Fibroblast of lung (primary cell): ENCODE results near the gene RPS23. TPM values are rescaled to one million over a fixed set of nuclear protein-coding genes. Genes with fewer than 3 reads are reported as not detected.
"Not testable (repeated sequence)": the region's sequence is repeated elsewhere in the genome, so short reads cannot be mapped to it uniquely, and the experiment has no call there.

Experiments
- DNase-seq, 2 donors: peaks; one replicate each; pipeline versions ENCODE4 v3.0.0 to v3.0.0-alpha.2; 2010; ENCODE audit warnings: low read depth in 2 of 2
- H2AFZ ChIP-seq: 2 replicates; pipeline ENCODE4 v1.5.1; 2012; ENCODE audit warnings: low read length, control low read depth, inconsistent platforms
- H3K27ac ChIP-seq: 2 replicates; pipeline ENCODE4 v1.5.1; 2011; ENCODE audit warnings: low read length, control low read depth; ENCODE audit not compliant: insufficient read depth
- H3K27me3 ChIP-seq: 2 replicates; pipeline ENCODE4 v1.5.1; 2011; ENCODE audit warnings: mild to moderate bottlenecking, low read length; ENCODE audit not compliant: control insufficient read depth, insufficient read depth
- H3K36me3 ChIP-seq: 2 replicates; pipeline ENCODE4 v1.5.1; 2011; ENCODE audit warnings: low read length; ENCODE audit not compliant: control insufficient read depth, insufficient read depth
- H3K4me1 ChIP-seq: 2 replicates; pipeline ENCODE4 v1.5.1; 2011; ENCODE audit warnings: low read length; ENCODE audit not compliant: control insufficient read depth, insufficient read depth; ENCODE audit errors: extremely low read depth
- H3K4me2 ChIP-seq: 2 replicates; pipeline ENCODE4 v1.5.1; 2011; ENCODE audit warnings: low read length, control low read depth; ENCODE audit not compliant: insufficient read depth; ENCODE audit errors: extremely low read depth
- H3K4me3 ChIP-seq, 4 experiments: fragments of 200-600 bp in 1 of 4; sonication (generic) in 1 of 4; replicated peaks in 1 of 4; 2 replicates each; pipeline ENCODE4 v1.5.1; 2011 to 2016; ENCODE audit warnings: low read length in 4 of 4, low read depth in 3 of 4, mild to moderate bottlenecking in 3 of 4, control low read depth in 2 of 4, inconsistent platforms in 1 of 4, mixed read lengths in 1 of 4; ENCODE audit not compliant: insufficient read depth in 1 of 4; ENCODE audit errors: control extremely low read depth in 1 of 4
- H3K79me2 ChIP-seq: 2 replicates; pipeline ENCODE4 v1.5.1; 2012; ENCODE audit warnings: mild to moderate bottlenecking, low read length, inconsistent platforms; ENCODE audit not compliant: control insufficient read depth, insufficient read depth
- H3K9ac ChIP-seq: 2 replicates; pipeline ENCODE4 v1.5.1; 2011; ENCODE audit warnings: mild to moderate bottlenecking, low read length, control low read depth; ENCODE audit not compliant: insufficient read depth
- H3K9me3 ChIP-seq: 2 replicates; pipeline ENCODE4 v1.5.1; 2012; ENCODE audit warnings: low read depth, low read length; ENCODE audit not compliant: control insufficient read depth, insufficient read depth
- H4K20me1 ChIP-seq: 2 replicates; pipeline ENCODE4 v1.5.1; 2011; ENCODE audit warnings: low read length; ENCODE audit not compliant: control insufficient read depth, insufficient read depth; ENCODE audit errors: extremely low read depth
- EZH2 ChIP-seq: IDR thresholded peaks from 2 replicates; pipeline ENCODE4 v1.5.1; 2012; ENCODE audit warnings: low read length, control low read depth, mild to moderate bottlenecking; ENCODE audit errors: missing control alignments
- polyA plus RNA-seq, 2 donors: library from polyadenylated mRNA; depleted of rRNA in 1 of 2; stranded (reverse) in 1 of 2; unstranded in 1 of 2; fragments of >200 nt; gene quantifications; 2 replicates each; pipeline ENCODE4 v1.2.1, GENCODE V29; 2011 to 2012; ENCODE audit warnings: missing spikeins in 1 of 2
- total RNA-seq: library from RNA; depleted of rRNA; stranded (reverse); fragments of >200 nt; gene quantifications from 2 replicates; pipeline ENCODE4 v1.2.1, GENCODE V29; 2014
- TF ChIP-seq, protein P1 (sequence below), 2 donors: IDR thresholded peaks in 1 of 2; conservative IDR thresholded peaks in 1 of 2; 1 replicate in 1 of 2; 2 replicates in 1 of 2; pipeline ENCODE4 v1.5.1; 2011 to 2012; ENCODE audit warnings: low read length in 2 of 2, control low read depth in 1 of 2, inconsistent platforms in 1 of 2, low read depth in 1 of 2, mild to moderate bottlenecking in 1 of 2

The RPS23 gene
- total and polyA plus RNA-seq, 2 donors (not counting 1 experiment from before 2014, with no cell fraction given): 2,712 to 7,387 TPM

DNA sequence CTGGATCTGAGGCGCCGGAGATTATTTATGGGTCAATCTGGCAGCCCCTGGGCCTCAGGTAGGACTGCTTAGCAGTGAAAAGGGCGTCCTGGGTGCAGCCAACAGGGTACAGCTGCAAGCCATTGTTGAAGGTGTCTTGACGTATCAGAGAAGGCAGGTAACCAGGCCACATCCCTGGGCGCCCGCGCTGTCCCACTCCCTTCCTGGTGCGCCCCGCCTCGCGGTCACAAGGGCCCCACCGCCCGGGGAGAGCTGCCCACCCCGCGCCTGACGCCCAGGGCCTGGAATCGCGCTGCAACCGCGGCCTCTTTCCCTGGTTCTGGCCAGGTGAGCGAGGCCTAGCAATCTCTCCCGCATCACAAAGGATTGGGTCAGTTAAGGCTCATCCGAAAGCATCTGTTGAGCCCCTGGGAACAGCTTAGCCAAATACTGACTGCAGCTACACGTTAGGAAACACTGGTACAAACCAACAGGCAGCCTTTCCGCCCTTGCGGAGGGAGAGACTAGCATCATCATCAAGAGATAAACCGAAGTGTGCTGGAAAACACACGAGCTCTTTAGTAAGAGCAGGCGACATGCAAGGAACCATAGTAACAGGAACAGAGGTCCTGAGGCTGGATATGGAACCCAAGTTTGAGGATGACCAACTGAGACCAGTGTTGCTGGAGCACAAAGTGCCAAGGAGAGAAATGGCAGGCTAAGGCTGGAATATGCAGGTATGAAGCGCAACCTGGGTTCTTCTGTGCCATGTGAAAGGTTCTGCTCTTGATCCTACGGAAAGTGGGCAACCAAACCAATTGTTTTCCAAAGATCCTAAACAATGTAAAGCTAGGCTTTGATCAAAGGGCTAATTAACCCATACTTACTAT is 3.6 kb downstream of the RPS23 start:
- DNase-seq: peak in 1 of 2 donors; percentile 7
- peaks cover 13% of the 10 kb centered on the region for H3K36me3 ChIP-seq
- no peaks in the 10 kb centered on the region for H3K4me1 ChIP-seq
- no peak overlapping the region for H3K4me3 ChIP-seq
- H2AFZ ChIP-seq: no peak overlapping the region
- TF ChIP-seq EZH2: no peak
- TF ChIP-seq, protein P1, sequence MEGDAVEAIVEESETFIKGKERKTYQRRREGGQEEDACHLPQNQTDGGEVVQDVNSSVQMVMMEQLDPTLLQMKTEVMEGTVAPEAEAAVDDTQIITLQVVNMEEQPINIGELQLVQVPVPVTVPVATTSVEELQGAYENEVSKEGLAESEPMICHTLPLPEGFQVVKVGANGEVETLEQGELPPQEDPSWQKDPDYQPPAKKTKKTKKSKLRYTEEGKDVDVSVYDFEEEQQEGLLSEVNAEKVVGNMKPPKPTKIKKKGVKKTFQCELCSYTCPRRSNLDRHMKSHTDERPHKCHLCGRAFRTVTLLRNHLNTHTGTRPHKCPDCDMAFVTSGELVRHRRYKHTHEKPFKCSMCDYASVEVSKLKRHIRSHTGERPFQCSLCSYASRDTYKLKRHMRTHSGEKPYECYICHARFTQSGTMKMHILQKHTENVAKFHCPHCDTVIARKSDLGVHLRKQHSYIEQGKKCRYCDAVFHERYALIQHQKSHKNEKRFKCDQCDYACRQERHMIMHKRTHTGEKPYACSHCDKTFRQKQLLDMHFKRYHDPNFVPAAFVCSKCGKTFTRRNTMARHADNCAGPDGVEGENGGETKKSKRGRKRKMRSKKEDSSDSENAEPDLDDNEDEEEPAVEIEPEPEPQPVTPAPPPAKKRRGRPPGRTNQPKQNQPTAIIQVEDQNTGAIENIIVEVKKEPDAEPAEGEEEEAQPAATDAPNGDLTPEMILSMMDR (conservative IDR thresholded peaks at IDR 0.05 in 1 of 2, IDR thresholded peaks at IDR 0.05 in 1 of 2; ENCODE audit: low read depth in 1 of 2, low read length in 2 of 2): no peak
- no peaks in the 10 kb centered on the region for H4K20me1 ChIP-seq
- H3K79me2 ChIP-seq: peaks cover 20% of the 10 kb centered on the region
- H3K9ac ChIP-seq: no peak overlapping the region
- no peak overlapping the region for H3K4me2 ChIP-seq
- H3K27me3 ChIP-seq: no peaks in the 10 kb centered on the region
- no peak overlapping the region for H3K27ac ChIP-seq
- no peaks in the 10 kb centered on the region for H3K9me3 ChIP-seq

DNA sequence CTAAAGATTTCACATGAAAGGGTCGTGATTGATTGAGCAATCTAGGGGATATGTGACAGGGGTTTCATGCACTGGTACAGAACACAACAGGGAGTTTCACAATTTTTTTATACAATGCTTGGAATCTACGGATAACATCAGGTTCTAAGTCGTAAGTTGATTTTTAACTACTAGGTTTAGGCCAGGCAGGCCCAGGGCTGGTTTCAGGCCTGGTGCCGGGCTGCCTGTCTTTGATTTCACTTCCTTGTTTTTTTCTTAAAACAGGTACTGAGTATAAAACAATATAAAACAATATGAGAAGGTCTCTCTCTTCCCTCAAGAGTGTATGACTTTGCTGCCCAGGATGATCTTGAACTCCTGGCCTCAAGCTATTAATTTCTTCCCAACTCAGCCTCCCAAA is 4.7 kb downstream of the RPS23 start:
- H3K9ac ChIP-seq, H3K4me1 ChIP-seq, H4K20me1 ChIP-seq, DNase-seq, H2AFZ ChIP-seq, H3K4me2 ChIP-seq, H3K27ac ChIP-seq, H3K4me3 ChIP-seq, H3K9me3 ChIP-seq, H3K27me3 ChIP-seq: not testable (repeated sequence)
- Histone ChIP-seq H3K79me2 (peaks cover 20% of the 10 kb centered on the region), H3K36me3 (peaks cover 13% of the 10 kb centered on the region)

DNA sequence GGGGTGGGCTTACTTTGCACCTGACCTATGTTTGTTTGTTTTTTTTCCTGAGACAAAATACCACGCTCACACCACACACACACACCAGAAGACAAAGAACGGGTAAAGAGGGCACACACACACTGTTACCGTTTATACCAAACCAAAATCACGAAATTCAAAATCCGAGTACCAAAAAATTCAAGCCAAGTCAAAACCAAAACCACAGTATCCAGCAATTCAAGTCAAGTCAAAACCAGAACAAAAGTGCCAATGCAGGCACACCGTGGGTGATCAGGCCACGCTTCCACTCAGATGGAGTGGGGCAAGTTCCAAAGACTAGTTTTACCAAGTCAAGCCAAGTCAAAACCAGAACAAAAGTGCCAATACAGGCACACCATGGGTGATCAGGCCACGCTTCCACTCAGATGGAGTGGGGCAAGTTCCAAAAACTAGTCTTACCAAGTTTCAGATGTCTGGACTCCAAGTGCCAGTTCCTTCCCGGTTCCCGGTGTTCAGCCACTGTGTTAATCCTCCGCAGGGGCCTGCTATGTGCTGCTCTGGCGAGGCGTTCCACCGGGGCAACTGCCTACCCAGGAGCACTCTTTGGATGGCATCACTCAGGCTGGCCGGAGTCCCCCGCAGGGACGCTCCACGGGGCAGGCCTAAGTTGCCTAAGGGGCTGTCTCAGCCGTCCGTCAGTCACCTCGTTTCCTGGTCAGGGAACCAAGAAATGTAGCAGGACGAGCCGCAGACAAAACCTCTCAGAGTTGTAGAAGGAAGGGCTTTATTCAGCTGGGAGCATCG is 5.4 kb downstream of the RPS23 start:
- not testable (repeated sequence) for H3K27me3 ChIP-seq, H3K9ac ChIP-seq, H3K27ac ChIP-seq, H3K9me3 ChIP-seq, DNase-seq, H3K4me2 ChIP-seq, H3K4me3 ChIP-seq, H3K4me1 ChIP-seq, H2AFZ ChIP-seq, H4K20me1 ChIP-seq
- peaks cover 16% of the 10 kb centered on the region for H3K79me2 ChIP-seq
- peaks cover 13% of the 10 kb centered on the region for H3K36me3 ChIP-seq

DNA sequence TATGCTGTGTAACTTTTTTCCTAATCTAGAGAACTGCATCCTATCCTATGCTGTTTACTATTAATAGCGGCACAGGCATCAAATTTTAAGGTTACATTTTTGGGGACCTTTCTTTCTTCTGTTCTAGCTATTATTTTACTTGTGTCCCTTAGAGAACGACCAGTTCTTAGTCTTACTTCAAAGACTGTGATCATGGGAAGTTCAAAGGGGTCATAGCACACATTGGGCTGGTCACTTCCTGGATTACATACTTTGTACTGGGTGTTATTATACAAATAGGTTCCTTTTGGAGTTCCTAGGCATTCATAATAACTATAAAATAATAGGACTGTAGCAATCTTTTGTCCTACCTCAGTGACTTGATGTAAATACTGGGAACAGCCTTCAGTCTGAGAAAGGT is 8.8 kb downstream of the RPS23 start:
- H3K9me3 ChIP-seq, H3K36me3 ChIP-seq, H3K4me3 ChIP-seq, H3K27ac ChIP-seq, H3K4me1 ChIP-seq, H3K27me3 ChIP-seq, H3K79me2 ChIP-seq, H3K9ac ChIP-seq, H4K20me1 ChIP-seq, H2AFZ ChIP-seq, DNase-seq, H3K4me2 ChIP-seq: not testable (repeated sequence)

DNA sequence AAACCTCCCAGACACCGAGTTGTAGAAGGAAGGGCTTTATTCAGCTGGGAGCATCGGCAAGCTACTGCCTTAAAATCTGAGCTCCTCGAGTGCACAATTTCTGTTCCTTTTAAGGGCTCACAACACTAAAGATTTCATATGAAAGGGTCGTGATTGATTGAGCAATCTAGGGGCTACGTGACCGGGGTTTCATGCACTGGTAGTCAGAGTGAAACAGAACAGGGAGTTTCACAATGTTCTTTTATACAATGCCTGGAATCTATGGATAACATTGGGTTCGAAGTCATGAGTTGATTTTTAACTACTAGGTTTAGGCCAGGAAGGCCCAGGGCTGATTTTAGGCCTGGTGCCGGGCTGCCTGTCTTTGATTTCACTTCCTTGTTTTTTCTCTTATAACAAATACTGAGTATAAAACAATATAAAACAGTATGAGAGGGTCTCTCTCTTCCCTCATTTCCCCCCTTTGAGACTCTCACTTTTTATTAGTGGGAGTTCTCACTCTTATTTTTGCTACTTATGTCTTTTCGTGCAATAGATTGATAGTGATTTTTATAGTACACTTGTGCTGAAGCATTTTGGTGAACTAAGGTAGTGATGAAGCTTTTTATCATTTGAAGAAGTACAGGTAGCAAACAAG is 10.7 kb downstream of the RPS23 start:
- not testable (repeated sequence) for H3K36me3 ChIP-seq, H3K27me3 ChIP-seq, H3K9ac ChIP-seq, H3K9me3 ChIP-seq, H3K4me1 ChIP-seq, H3K4me2 ChIP-seq, DNase-seq, H3K79me2 ChIP-seq, H2AFZ ChIP-seq, H3K27ac ChIP-seq, H3K4me3 ChIP-seq, H4K20me1 ChIP-seq
